HCT116 (cell line): ENCODE results near the gene BCL2L11. TPM values are rescaled to one million over a fixed set of nuclear protein-coding genes. Genes with fewer than 3 reads are reported as not detected.

Source experiments
- ATAC-seq: fragments of 200-7000 bp; cut with Tn5 transposase; 2 replicates; pipeline ENCODE4 v1.9.1; 2020; ENCODE audit warnings: mild to moderate bottlenecking, moderate library complexity
- BruUV-seq: library from RNA; stranded (reverse); fragments of 400-500 nt; replicated peaks from 2 replicates; lab custom pipeline; 2021; lab: Mats Ljungman, UMichigan
- CTCF ChIA-PET: fragments of 300-600 bp; sonication (Branson Sonifier 250); formaldehyde crosslinking; loops from one replicate; lab custom pipeline; 2021; ENCODE audit warnings: antibody characterized with exemption; lab: Charles Lee
- POLR2A ChIA-PET: fragments of 300-600, 350-600 bp; sonication (Branson Sonifier 250); formaldehyde crosslinking; loops from one replicate; lab custom pipeline; 2021; ENCODE audit warnings: antibody characterized with exemption; lab: Charles Lee
- RAD21 ChIA-PET, 2 experiments: fragments of 300-600 bp; sonication (Branson Sonifier 250); formaldehyde crosslinking; loops; one replicate each; lab custom pipeline; 2023; ENCODE audit warnings: low total read pairs in 2 of 2; ENCODE audit not compliant: uncharacterized antibody in 2 of 2, unreplicated experiment in 2 of 2, low non-redundant PET in 1 of 2; lab: Charles Lee
- DNase-seq: peaks from one replicate; pipeline ENCODE4 v3.0.0-alpha.2; 2010; ENCODE audit warnings: low read depth, low spot score
- H2AFZ ChIP-seq: fragments of 200-600 bp; shearing (Covaris generic), sonication (generic); 2 replicates; pipeline ENCODE4 v1.6.1; 2017; ENCODE audit warnings: low read depth, mixed run types, mixed read lengths, antibody characterized with exemption, low read length; ENCODE audit not compliant: poor library complexity, severe bottlenecking
- H3K27ac ChIP-seq: 2 replicates; pipeline ENCODE4 v1.5.1; 2012; ENCODE audit warnings: low read depth, low read length
- H3K27me3 ChIP-seq: fragments of 200-600 bp; sonication (generic); 2 replicates; pipeline ENCODE4 v1.6.1; 2016; ENCODE audit warnings: mixed run types, low read length, mixed read lengths; ENCODE audit not compliant: insufficient read depth
- H3K36me3 ChIP-seq, 2 experiments: fragments of 200-500 bp in 1 of 2; fragments of 200-600 bp in 1 of 2; sonication (Bioruptor generic) in 1 of 2; sonication (generic) in 1 of 2; 2 replicates each; pipeline versions ENCODE4 v1.5.1 to v1.6.1; 2014 to 2016; ENCODE audit warnings: low read length in 2 of 2, inconsistent platforms in 1 of 2, mixed read lengths in 1 of 2, mixed run types in 1 of 2; ENCODE audit not compliant: insufficient read depth in 2 of 2, control insufficient read depth in 1 of 2
- H3K4me1 ChIP-seq, 2 experiments: fragments of 200-600 bp in 1 of 2; sonication (generic) in 1 of 2; 2 replicates each; pipeline versions ENCODE4 v1.5.1 to v1.6.1; 2012 to 2017; ENCODE audit warnings: low read length in 2 of 2, inconsistent platforms in 1 of 2, mild to moderate bottlenecking in 1 of 2, mixed read lengths in 1 of 2, mixed run types in 1 of 2, moderate library complexity in 1 of 2; ENCODE audit not compliant: insufficient read depth in 2 of 2, control insufficient read depth in 1 of 2
- H3K4me2 ChIP-seq: fragments of 200-600 bp; sonication (generic); 2 replicates; pipeline ENCODE4 v1.6.1; 2017; ENCODE audit warnings: mixed run types, low read length, mixed read lengths
- H3K4me3 ChIP-seq, 2 experiments: fragments of 200-600 bp in 1 of 2; sonication (generic) in 1 of 2; replicated peaks in 1 of 2; 2 replicates each; pipeline ENCODE4 v1.5.1; 2011 to 2016; ENCODE audit warnings: low read length in 2 of 2, control low read depth in 1 of 2, low read depth in 1 of 2, mild to moderate bottlenecking in 1 of 2, mixed read lengths in 1 of 2, mixed run types in 1 of 2
- H3K79me2 ChIP-seq: fragments of 200-600 bp; sonication (generic); 2 replicates; pipeline ENCODE4 v1.6.1; 2017; ENCODE audit warnings: mild to moderate bottlenecking, mixed run types, low read length, moderate library complexity, mixed read lengths; ENCODE audit not compliant: insufficient read depth
- H3K9ac ChIP-seq: fragments of 200-600 bp; sonication (generic); 2 replicates; pipeline ENCODE4 v1.6.1; 2016; ENCODE audit warnings: low read length, mixed read lengths
- H3K9me2 ChIP-seq: fragments of 200-600 bp; sonication (generic), shearing (Covaris generic); 2 replicates; pipeline ENCODE4 v1.6.1; 2017; ENCODE audit warnings: mixed run types, mild to moderate bottlenecking, moderate library complexity; ENCODE audit not compliant: insufficient read depth
- H3K9me3 ChIP-seq, 2 experiments: fragments of 200-500 bp in 1 of 2; fragments of 200-600 bp in 1 of 2; sonication (Bioruptor generic) in 1 of 2; sonication (generic) in 1 of 2; 2 replicates each; pipeline ENCODE4 v1.6.1; 2014 to 2017; ENCODE audit warnings: low read length in 2 of 2, mixed read lengths in 2 of 2, inconsistent platforms in 1 of 2, low read depth in 1 of 2, mild to moderate bottlenecking in 1 of 2, mixed run types in 1 of 2, moderate library complexity in 1 of 2; ENCODE audit not compliant: control insufficient read depth in 1 of 2, insufficient read depth in 1 of 2
- H4K20me1 ChIP-seq: fragments of 200-600 bp; sonication (generic), shearing (Covaris generic); 2 replicates; pipeline ENCODE4 v1.6.1; 2017; ENCODE audit warnings: mixed run types, mild to moderate bottlenecking, moderate library complexity; ENCODE audit not compliant: insufficient read depth
- FOSL1 ChIP-seq: IDR thresholded peaks from 2 replicates; pipeline ENCODE4 v1.6.1; 2012; ENCODE audit warnings: low read depth
- JUND ChIP-seq: IDR thresholded peaks from 2 replicates; pipeline ENCODE4 v1.6.1; 2012
- MAX ChIP-seq: IDR thresholded peaks from 2 replicates; pipeline ENCODE4 v1.6.1; 2012
- POLR2AphosphoS5 ChIP-seq: IDR thresholded peaks from 2 replicates; pipeline ENCODE4 v1.6.1; 2011; ENCODE audit warnings: mild to moderate bottlenecking, low read depth, low read length, moderate library complexity
- TCF7L2 ChIP-seq: IDR thresholded peaks from 2 replicates; pipeline ENCODE4 v1.7.0; 2011; ENCODE audit warnings: borderline replicate concordance, inconsistent platforms; ENCODE audit not compliant: insufficient read depth, insufficient read length; ENCODE audit errors: extremely low read depth
- ZBTB33 ChIP-seq: IDR thresholded peaks from 2 replicates; pipeline ENCODE4 v1.6.1; 2011; ENCODE audit warnings: mild to moderate bottlenecking, low read length, moderate library complexity; ENCODE audit not compliant: insufficient replicate concordance; ENCODE audit errors: extremely low read depth
- intact Hi-C: fragments of 100-400 bp; cut with micrococcal nuclease; formaldehyde crosslinking; loops from 2 replicates; pipeline ENCODE4 v1.10.0; 2022
- total RNA-seq: library from RNA; stranded (reverse); gene quantifications from one replicate; pipeline ENCODE4 v1.2.1, GENCODE V29; 2021; ENCODE audit not compliant: unreplicated experiment

The BCL2L11 gene
- total RNA-seq, 1 experiment from 2014 or later, result 17.8 TPM

- Histone ChIP-seq H3K4me1 (peaks cover 28 to 52% of the 10 kb centered on the region in 2 experiments), H3K9me2 (no peaks in the 10 kb centered on the region), H2AFZ (peak overlapping the region; percentile 40), H3K4me2 (peak overlapping the region; percentile 78), H4K20me1 (no peaks in the 10 kb centered on the region; the same call in 1 of the 2 replicates), H3K27ac (peak overlapping the region; percentile 52), H3K36me3 (no peaks in the 10 kb centered on the region), H3K4me3 (peak overlapping the region; percentile 39 to 56), H3K27me3 (no peaks in the 10 kb centered on the region), H3K9ac (peak overlapping the region; percentile 43), H3K9me3 (no peaks in the 10 kb centered on the region), H3K79me2 (peaks cover 17% of the 10 kb centered on the region)
- POLR2A ChIA-PET, result no interaction called here
- RAD21 ChIA-PET, result interaction anchor here in 1 of 2 experiments (0.7 to 1.3 kb wide), 2 partner anchors 8 to 91 kb away, joined by 3 to 4 read pairs; no protein-coding TSS in a partner anchor
- intact Hi-C loops, result loop anchor here (1.0 to 5.0 kb wide), 3 partner anchors 307 to 581 kb away; partner anchors contain the start of gene BUB1
- no peak for DNase-seq
- BruUV-seq, result no TSS peak
- TF ChIP-seq POLR2AphosphoS5 (peak; percentile 21; the same call in 1 of the 2 replicates), ZBTB33 (no peak), JUND (no peak), TCF7L2 (peak; percentile 99), FOSL1 (no peak), MAX (no peak)
- peak; percentile 8; the same call in 1 of the 2 replicates for ATAC-seq
- CTCF ChIA-PET, result interaction anchor here (1.1 to 1.6 kb wide), 6 partner anchors 22 to 582 kb away, joined by 3 to 5 read pairs (median 4); no protein-coding TSS in a partner anchor
Observed at GRCh38 chr2:111117598-111118480, 2.9 kb upstream of the BCL2L11 start.
